GM12801 (cell line): Measurements from ENCODE around the gene GNRHR.

Experiments used
- CTCF ChIP-seq: IDR thresholded peaks from one replicate; pipeline ENCODE4 v1.5.1; 2011; ENCODE audit warnings: control low read depth; ENCODE audit not compliant: insufficient read length; ENCODE audit errors: extremely low read depth

GNRHR gene

GRCh38 chr4:67717586-67717985 is 36.6 kb downstream of the GNRHR start:
- no peak for TF ChIP-seq CTCF

GRCh38 chr4:67714955-67715354 is 39.2 kb downstream of the GNRHR start:
- TF ChIP-seq CTCF, result no peak

- TF ChIP-seq CTCF, result no peak
Observed at GRCh38 chr4:67714248-67714583, 40.0 kb downstream of the GNRHR start.

- no peak for TF ChIP-seq CTCF
Observed at GRCh38 chr4:67713529-67714247, 40.5 kb downstream of the GNRHR start.

- TF ChIP-seq CTCF, result no peak
Observed at GRCh38 chr4:67712650-67713528, 41.3 kb downstream of the GNRHR start.

GRCh38 chr4:67712000-67712625 is 42.1 kb downstream of the GNRHR start:
- no peak for TF ChIP-seq CTCF

- TF ChIP-seq CTCF, result no peak
Observed at GRCh38 chr4:67704843-67705242, 49.3 kb downstream of the GNRHR start.
